ENCODE results near the gene LMCD1. TPM values are rescaled to one million over a fixed set of nuclear protein-coding genes. Genes with fewer than 3 reads are reported as not detected.

The LMCD1 gene
- total RNA-seq, 1 donor from 2014 or later, result 119 TPM

DNA sequence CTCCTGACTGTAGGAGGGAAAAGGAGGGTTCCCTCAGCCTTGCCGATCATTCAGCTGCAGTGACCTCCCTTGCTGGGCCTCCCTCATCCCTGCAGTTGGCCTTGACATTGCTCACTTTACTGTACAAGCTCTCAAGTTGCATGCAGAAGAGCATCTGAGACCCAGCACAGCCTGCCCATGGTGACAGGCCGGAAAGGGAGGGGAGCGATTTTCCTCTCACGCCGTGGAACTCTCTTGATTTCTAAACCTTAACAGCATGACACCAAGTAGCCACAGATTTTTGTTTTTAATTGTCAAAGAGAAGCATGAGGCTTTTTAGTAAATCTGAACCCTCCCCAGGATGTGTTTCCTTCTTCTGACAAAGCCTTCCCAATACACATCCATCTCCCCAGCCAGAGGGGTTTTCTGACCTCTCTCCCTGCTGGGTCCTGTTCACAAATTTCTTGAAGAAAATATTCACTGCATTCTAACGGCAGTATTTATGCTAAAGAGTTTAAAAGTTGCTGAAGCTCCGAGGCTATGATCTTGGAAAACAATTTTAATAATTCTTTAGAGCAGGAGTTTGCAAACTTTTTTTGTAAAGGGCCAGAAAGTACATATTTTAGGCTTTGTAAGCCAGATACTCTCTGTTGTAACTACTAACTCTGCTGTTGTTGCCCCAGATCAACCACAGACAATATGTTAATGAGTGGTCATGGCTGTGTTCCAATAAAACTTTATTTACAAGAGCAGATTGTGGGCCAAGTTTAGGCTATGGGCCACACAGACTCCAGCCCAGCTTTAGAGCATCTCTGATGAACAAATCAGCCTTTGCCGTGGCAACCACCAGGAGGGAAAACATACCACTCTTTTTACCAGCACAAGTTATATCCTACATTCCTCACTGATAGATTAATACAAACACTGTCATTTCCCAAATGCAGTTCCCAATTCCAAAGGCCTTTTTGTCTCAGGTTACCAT lies 34.8 kb downstream of the LMCD1 start:
- DNase-seq (ENCODE audit: low read depth), result no peak

DNA sequence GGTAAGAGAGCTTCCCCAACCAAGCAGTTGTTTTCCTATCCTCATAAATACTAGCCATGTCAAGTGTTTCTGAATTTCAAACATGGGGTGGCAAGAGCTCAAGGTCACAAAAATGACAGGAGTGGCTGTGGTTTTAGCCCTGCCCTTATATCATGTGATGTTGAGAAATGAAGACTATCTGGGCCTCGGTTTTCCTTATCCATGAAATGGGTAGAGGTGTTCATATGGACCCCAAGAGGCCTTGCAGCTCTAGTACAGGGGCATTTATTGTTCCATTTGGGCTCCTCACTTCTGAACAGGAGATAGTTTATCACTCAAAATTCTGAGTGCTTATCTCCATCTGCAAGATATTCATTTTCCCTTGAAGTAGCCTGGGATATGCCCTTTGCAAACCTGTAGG lies 35.8 kb downstream of the LMCD1 start:
- no peak for DNase-seq (ENCODE audit: low read depth)

- DNase-seq (ENCODE audit: low read depth), result no peak
Observed at GRCh38 chr3:8538223-8538622, 36.6 kb downstream of the LMCD1 start.

GRCh38 chr3:8538913-8539312 lies 37.3 kb downstream of the LMCD1 start:
- DNase-seq (ENCODE audit: low read depth), result no peak

DNA sequence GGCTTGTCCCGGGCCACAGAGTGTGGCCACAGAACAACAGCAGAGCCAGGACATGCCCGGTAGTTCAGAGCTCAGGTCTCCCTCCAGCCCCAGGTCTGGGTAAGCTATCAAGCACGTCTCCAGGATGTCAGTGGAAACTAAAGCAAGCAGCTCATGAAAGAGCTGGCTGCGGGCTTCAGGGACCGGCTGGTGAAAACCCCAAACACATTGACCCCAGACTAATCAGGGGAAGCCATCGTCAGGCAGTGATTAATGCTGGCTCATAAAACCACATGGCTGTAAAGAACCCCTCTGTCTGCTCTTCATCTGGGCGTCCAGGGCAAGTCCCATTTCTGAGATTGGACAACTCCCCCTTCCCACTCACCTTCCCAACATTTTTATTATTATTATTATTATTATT lies 37.8 kb downstream of the LMCD1 start:
- DNase-seq (ENCODE audit: low read depth), result no peak

DNA sequence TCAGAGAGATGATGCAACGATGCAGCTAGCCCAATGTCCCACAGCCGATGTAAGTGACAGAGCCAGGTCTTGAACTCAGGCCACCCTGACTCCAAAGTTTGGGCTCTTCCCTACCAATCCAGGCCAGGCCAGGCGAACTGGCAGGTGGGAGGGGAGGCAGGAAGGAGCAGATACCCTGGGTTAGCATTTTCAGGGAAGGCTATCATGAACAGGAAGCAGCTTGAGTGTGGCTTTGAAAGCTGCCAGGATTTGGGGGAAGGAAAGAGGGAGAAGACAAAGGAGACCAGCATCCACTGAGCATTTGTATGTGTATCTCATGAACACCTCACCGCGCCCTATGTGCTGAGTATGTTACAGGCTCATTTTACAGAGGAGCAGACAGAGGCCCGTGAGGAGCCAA lies 38.8 kb downstream of the LMCD1 start:
- DNase-seq (ENCODE audit: low read depth), result no peak

- DNase-seq (ENCODE audit: low read depth), result no peak
Observed at GRCh38 chr3:8541486-8541885, 39.9 kb downstream of the LMCD1 start.

DNA sequence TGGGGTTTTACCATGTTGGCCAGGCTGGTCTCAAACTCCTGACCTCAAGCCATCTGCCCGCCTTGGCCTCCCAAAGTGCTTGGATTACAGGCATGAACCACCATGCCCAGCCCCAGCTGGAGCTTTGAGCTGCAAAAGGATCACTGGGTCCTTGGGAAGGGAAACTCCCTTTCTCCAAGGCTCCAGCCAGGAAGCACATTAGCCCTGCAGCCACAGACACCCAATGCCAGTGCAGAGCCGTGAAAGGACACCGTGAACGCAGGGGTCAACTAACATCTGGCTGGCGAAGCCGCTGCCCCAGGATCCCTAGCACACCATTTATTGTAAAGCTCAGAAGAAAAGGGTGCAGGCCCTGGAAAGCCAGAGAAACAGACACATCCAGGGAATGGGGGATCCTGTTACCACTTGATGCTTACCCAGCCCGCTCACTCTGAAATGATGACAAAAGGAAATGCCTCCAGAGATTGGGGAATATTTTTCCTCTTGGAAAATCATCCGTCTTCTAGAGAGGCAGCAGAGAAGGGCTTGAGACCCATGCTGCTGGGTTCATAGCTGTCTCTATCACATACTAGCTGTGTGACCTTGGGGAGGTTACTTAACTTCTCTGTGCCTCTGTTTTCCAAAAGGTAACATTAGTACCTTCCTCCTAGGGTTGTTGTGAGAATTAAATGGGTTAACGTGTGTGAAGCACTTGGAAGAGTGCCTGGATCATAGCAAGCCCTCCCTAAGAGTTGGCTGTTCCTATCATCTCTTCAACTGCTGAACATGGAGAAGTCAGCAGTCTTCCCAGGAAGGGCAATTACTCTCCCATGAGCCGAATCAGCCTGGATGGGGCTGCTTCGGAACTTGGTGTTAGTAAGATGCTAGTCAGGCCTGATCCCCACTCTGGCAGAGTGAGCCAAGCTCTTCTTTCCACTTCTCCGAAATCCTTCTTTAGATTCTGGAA lies 40.8 kb downstream of the LMCD1 start:
- no peak for DNase-seq (ENCODE audit: low read depth)

DNA sequence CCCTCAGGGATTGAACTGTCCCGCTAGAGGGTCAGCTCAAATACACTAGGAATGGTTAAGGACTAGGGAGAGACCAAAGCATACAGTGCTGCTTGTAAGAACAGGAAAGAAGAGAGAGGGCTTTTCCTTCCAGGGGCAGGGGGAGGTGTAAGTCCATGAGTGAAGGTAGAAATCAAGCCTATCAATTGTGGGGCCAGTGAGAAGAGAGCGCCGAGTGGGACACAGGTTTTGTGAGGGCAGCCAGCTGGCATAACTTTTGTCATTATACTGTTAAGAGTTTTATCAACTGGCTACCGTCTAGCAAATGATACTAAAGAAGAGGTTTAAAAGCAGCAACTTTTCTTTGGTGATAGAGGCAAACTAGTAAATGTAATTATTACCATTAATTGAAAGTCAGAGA lies 45.0 kb downstream of the LMCD1 start:
- DNase-seq (ENCODE audit: low read depth), result no peak

- DNase-seq (ENCODE audit: low read depth), result no peak
Observed at GRCh38 chr3:8548502-8549275, 47.1 kb downstream of the LMCD1 start.

DNA sequence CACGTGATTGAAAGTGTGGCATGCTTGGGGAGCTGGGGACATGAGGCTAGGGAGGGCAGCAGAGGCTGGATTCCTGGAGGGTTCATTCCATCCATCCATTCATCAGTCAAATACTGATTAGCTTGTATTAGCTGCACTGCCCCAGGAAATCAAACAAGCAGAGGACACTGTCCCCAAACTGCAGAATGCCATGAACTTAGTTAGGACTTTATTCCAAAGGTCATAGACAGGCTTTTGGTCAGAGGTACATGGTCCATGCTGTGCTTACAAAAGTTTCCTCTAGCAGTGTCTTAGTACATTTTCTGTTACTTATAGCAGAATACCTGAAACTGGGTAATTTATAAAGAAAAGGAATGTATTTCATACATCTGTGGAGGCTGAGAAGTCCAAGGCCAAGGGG lies 47.7 kb downstream of the LMCD1 start:
- DNase-seq (ENCODE audit: low read depth), result no peak

GRCh38 chr3:8550611-8551010 lies 49.0 kb downstream of the LMCD1 start:
- DNase-seq (ENCODE audit: low read depth), result no peak

- DNase-seq (ENCODE audit: low read depth), result no peak
Observed at GRCh38 chr3:8552223-8552762, 50.7 kb downstream of the LMCD1 start.

- DNase-seq (ENCODE audit: low read depth), result no peak
Observed at GRCh38 chr3:8553405-8553804, 51.8 kb downstream of the LMCD1 start.

DNA sequence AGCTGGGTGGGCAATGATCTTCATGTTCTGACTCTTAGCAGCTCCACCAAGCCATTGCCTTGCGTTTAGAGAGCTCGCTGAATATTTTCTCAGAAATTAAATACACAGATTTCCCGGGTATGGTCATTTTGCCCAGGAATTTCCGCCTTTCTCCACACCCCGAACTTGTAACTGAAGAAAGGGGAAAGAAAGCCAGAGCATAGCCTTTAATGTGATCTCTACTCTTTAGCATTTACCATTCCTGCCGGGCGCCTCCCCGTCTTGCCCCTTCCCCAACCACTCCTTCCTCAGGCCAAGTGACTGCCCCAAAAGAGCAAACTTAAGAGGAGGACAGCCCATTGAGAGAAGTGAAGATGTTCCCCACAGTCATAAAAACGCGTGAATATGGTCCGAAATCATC lies 53.1 kb downstream of the LMCD1 start:
- DNase-seq (ENCODE audit: low read depth), result no peak

GRCh38 chr3:8555113-8555661 lies 53.6 kb downstream of the LMCD1 start:
- DNase-seq (ENCODE audit: low read depth), result peak; percentile 17

GRCh38 chr3:8555725-8556472 lies 54.3 kb downstream of the LMCD1 start:
- DNase-seq (ENCODE audit: low read depth), result no peak

GRCh38 chr3:8556473-8556869 lies 54.8 kb downstream of the LMCD1 start:
- DNase-seq (ENCODE audit: low read depth), result no peak

- DNase-seq (ENCODE audit: low read depth), result no peak
Observed at GRCh38 chr3:8557298-8557697, 55.7 kb downstream of the LMCD1 start.

DNA sequence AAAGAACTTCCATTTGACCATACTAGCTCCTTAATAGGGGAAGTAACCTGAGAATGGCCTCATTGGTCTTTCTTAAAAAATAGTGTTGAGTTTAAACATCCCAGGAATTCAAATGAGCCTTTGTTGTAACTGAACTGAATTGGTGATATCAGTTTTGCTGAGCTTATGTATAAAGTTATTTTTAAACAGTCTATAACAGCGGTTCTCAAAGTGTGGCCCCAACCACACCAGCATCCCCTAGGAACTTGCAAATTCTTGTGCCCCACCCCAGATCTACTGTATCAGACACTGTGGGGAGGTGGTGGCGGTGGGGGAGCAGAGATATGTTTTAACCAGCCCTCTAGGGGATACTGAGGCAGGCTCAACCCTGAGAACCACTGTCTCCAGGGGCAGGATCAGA lies 57.0 kb downstream of the LMCD1 start:
- DNase-seq (ENCODE audit: low read depth), result no peak

GRCh38 chr3:8559351-8559750 lies 57.7 kb downstream of the LMCD1 start:
- no peak for DNase-seq (ENCODE audit: low read depth)
